MM.1S (cell line): Measurements from ENCODE around the gene PROX1.

Source experiments
- EZH2 ChIP-seq: fragments of 300-600 bp; sonication (generic); optimal IDR thresholded peaks from 2 replicates; pipeline ENCODE3; 2017; ENCODE audit warnings: low read depth, mild to moderate bottlenecking, antibody characterized with exemption, low read length, mixed read lengths
- TF ChIP-seq, protein P1 (sequence below): fragments of 300-600 bp; sonication (generic); IDR thresholded peaks from 2 replicates; pipeline ENCODE4 v1.5.1; 2016; ENCODE audit warnings: antibody characterized with exemption, low read length, mixed read lengths

DNA sequence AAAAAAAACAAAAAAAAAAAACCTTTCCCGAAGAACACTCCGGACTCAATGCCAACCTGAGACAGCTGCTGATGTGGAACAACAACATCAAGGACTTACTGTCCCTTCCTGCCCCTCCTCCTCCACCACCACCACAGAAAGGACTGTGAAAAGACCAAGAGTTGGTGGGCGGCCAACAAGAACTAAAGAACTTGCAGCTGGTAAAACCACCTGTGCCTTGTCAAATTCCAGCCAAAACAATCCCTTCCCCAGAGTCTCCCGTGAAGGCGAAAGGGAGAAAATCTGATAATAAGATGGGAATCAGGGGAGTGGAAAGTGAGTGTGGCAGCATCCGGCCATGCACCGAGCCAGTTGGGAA is 88.9 kb downstream of the PROX1 start:
- TF ChIP-seq, protein P1, sequence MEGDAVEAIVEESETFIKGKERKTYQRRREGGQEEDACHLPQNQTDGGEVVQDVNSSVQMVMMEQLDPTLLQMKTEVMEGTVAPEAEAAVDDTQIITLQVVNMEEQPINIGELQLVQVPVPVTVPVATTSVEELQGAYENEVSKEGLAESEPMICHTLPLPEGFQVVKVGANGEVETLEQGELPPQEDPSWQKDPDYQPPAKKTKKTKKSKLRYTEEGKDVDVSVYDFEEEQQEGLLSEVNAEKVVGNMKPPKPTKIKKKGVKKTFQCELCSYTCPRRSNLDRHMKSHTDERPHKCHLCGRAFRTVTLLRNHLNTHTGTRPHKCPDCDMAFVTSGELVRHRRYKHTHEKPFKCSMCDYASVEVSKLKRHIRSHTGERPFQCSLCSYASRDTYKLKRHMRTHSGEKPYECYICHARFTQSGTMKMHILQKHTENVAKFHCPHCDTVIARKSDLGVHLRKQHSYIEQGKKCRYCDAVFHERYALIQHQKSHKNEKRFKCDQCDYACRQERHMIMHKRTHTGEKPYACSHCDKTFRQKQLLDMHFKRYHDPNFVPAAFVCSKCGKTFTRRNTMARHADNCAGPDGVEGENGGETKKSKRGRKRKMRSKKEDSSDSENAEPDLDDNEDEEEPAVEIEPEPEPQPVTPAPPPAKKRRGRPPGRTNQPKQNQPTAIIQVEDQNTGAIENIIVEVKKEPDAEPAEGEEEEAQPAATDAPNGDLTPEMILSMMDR = no peak
- TF ChIP-seq EZH2 = no peak
